ENCODE data around the gene TP53I13. TPM values are rescaled to one million over a fixed set of nuclear protein-coding genes. Genes with fewer than 3 reads are reported as not detected.

The TP53I13 gene
- total RNA-seq, 1 donor from 2014 or later: 78.8 TPM

DNA sequence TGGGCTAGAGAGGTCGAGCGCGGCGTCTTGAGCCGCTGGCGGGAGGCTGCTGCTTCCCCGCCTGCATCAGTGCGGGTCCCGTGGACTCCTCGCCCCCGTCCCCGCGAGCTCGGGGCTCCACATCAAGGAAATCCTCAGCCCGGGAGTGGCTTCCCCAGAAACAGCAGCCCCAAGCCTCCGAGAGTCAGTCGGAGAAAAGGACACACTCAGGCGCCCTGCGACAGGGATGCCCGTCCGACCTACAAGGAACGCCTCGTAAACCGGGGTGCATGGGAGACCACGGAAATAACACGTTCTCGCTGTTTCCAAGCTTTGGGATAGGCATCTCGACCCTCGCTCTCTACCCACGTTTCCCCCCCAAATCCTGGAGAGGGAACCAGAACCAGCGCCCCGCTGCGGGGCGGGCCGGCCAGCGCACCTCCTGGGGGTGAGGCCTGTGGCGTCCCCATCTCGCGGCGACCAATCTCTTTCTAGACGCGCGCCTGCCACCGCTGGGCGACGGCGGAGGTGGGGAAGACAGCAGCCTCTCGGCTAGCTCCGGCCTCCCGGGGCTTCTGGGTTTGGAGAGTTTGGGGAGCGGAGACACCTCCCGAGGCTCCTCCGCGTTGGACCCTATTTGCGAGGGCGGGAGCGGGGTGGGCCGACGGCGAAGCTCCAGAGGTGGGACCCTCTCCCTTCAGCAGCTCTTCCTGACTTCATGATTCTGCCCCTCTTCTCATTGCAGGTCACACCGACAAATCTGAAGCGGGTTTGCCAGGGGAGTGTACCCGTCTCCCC is 759 bp upstream of the TP53I13 start:
- DNase-seq (ENCODE audit: low read depth): no peak
- peak; percentile 28 for TF ChIP-seq CTCF (conservative IDR thresholded peaks at IDR 0.05; ENCODE audit: low read depth, low read length)
- H3K4me3 ChIP-seq (ENCODE audit: low read depth, low read length): peak overlapping the region; percentile 77

- peak overlapping the region; percentile 67 for H3K4me3 ChIP-seq (ENCODE audit: low read depth, low read length)
- no peak for TF ChIP-seq CTCF (conservative IDR thresholded peaks at IDR 0.05; ENCODE audit: low read depth, low read length)
- no peak for DNase-seq (ENCODE audit: low read depth)
These were observed 897 bp downstream of the TP53I13 start for GRCh38 chr17:29569245-29569950.

GRCh38 chr17:29570521-29570920 is 2.0 kb downstream of the TP53I13 start:
- no peak for DNase-seq (ENCODE audit: low read depth)
- no peak overlapping the region for H3K4me3 ChIP-seq (ENCODE audit: low read depth, low read length)
- TF ChIP-seq CTCF (conservative IDR thresholded peaks at IDR 0.05; ENCODE audit: low read depth, low read length): no peak

GRCh38 chr17:29571486-29571882 is 3.0 kb downstream of the TP53I13 start:
- TF ChIP-seq CTCF (conservative IDR thresholded peaks at IDR 0.05; ENCODE audit: low read depth, low read length): no peak
- no peak overlapping the region for H3K4me3 ChIP-seq (ENCODE audit: low read depth, low read length)
- DNase-seq (ENCODE audit: low read depth): no peak

DNA sequence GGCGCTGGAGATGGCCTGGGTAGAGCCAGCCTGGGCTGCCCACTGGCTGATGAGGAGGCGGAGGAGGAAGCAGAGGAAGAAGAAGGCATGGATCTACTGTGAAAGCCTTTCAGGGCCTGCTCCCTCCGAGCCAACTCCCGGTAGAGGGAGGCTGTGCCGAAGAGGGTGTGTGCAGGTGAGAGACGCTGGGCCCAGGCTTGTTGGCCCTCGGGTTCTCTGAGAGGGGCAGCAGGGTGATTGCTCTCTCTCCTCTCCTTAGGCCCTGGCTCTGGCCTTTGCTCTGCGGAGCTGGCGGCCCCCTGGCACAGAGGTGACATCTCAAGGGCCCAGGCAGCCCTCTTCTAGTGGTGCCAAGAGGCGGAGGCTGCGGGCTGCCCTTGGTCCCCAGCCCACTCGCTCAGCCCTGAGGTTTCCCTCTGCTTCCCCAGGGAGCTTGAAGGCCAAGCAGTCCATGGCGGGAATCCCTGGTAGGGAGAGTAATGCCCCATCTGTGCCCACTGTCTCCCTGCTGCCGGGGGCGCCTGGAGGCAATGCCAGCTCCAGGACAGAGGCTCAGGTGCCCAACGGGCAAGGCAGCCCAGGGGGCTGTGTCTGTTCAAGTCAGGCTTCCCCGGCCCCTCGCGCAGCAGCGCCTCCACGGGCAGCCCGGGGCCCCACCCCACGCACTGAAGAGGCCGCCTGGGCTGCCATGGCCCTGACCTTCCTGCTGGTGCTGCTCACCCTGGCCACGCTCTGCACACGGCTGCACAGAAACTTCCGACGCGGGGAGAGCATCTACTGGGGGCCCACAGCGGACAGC is 3.6 kb downstream of the TP53I13 start:
- no peak for DNase-seq (ENCODE audit: low read depth)
- no peak overlapping the region for H3K4me3 ChIP-seq (ENCODE audit: low read depth, low read length)
- no peak for TF ChIP-seq CTCF (conservative IDR thresholded peaks at IDR 0.05; ENCODE audit: low read depth, low read length)

DNA sequence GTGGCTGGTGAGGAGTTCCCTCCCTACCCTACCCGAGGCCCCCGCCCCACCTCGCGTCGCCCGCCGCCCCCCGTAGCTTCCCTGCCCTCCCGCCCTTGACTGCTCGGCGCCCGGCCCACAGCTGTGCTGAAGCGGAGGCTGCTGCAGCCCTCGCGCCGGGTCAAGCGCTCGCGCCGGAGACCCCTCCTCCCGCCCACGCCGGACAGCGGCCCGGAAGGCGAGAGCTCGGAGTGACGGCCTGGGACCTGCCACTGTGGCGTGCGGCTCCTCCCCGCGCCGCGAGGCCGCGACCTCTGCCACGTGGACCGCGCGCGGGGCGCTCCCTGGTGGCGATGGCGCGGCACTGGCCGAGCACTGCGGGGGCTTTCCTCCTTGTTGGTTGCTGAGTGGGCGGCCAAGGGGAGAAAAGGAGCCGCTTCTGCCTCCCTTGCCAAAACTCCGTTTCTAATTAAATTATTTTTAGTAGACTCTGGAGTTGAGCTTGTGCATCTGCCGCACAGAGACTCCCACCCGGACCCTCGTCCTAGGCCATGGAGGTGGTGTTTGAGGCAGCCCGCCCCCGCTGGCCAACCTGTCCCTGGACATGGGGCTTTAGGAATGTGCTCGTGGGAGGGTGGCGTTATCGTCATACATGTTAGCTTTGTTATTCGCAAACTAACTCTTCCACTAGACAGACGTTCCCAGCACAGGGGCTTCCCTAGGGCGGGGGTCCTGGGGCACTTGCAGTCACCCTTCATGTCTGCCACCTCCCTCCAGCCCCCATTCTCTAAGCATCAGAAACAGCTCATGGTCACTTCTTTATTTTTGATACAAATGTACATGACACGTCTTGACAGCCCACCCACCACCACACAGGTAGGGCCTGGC is 4.4 kb downstream of the TP53I13 start:
- H3K4me3 ChIP-seq (ENCODE audit: low read depth, low read length): no peak overlapping the region
- DNase-seq (ENCODE audit: low read depth): no peak
- peak; percentile 56 for TF ChIP-seq CTCF (conservative IDR thresholded peaks at IDR 0.05; ENCODE audit: low read depth, low read length)

All from epithelial cell of proximal tubule (primary cell).